HCT116 (cell line): ENCODE data around the gene B4GALNT3. TPM values are rescaled to one million over a fixed set of nuclear protein-coding genes. Genes with fewer than 3 reads are reported as not detected.

Experiments
- ATAC-seq: fragments of 200-7000 bp; cut with Tn5 transposase; 2 replicates; pipeline ENCODE4 v1.9.1; 2020; ENCODE audit warnings: mild to moderate bottlenecking, moderate library complexity
- BruUV-seq: library from RNA; stranded (reverse); fragments of 400-500 nt; replicated peaks from 2 replicates; lab custom pipeline; 2021; lab: Mats Ljungman, UMichigan
- CTCF ChIA-PET: fragments of 300-600 bp; sonication (Branson Sonifier 250); formaldehyde crosslinking; loops from one replicate; lab custom pipeline; 2021; ENCODE audit warnings: antibody characterized with exemption; lab: Charles Lee
- POLR2A ChIA-PET: fragments of 300-600, 350-600 bp; sonication (Branson Sonifier 250); formaldehyde crosslinking; loops from one replicate; lab custom pipeline; 2021; ENCODE audit warnings: antibody characterized with exemption; lab: Charles Lee
- RAD21 ChIA-PET, 2 experiments: fragments of 300-600 bp; sonication (Branson Sonifier 250); formaldehyde crosslinking; loops; one replicate each; lab custom pipeline; 2023; ENCODE audit warnings: low total read pairs in 2 of 2; ENCODE audit not compliant: uncharacterized antibody in 2 of 2, unreplicated experiment in 2 of 2, low non-redundant PET in 1 of 2; lab: Charles Lee
- DNase-seq: peaks from one replicate; pipeline ENCODE4 v3.0.0-alpha.2; 2010; ENCODE audit warnings: low read depth, low spot score
- H2AFZ ChIP-seq: fragments of 200-600 bp; shearing (Covaris generic), sonication (generic); 2 replicates; pipeline ENCODE4 v1.6.1; 2017; ENCODE audit warnings: low read depth, mixed run types, mixed read lengths, antibody characterized with exemption, low read length; ENCODE audit not compliant: poor library complexity, severe bottlenecking
- H3K27ac ChIP-seq: 2 replicates; pipeline ENCODE4 v1.5.1; 2012; ENCODE audit warnings: low read depth, low read length
- H3K27me3 ChIP-seq: fragments of 200-600 bp; sonication (generic); 2 replicates; pipeline ENCODE4 v1.6.1; 2016; ENCODE audit warnings: mixed run types, low read length, mixed read lengths; ENCODE audit not compliant: insufficient read depth
- H3K36me3 ChIP-seq, 2 experiments: fragments of 200-500 bp in 1 of 2; fragments of 200-600 bp in 1 of 2; sonication (Bioruptor generic) in 1 of 2; sonication (generic) in 1 of 2; 2 replicates each; pipeline versions ENCODE4 v1.5.1 to v1.6.1; 2014 to 2016; ENCODE audit warnings: low read length in 2 of 2, inconsistent platforms in 1 of 2, mixed read lengths in 1 of 2, mixed run types in 1 of 2; ENCODE audit not compliant: insufficient read depth in 2 of 2, control insufficient read depth in 1 of 2
- H3K4me1 ChIP-seq, 2 experiments: fragments of 200-600 bp in 1 of 2; sonication (generic) in 1 of 2; 2 replicates each; pipeline versions ENCODE4 v1.5.1 to v1.6.1; 2012 to 2017; ENCODE audit warnings: low read length in 2 of 2, inconsistent platforms in 1 of 2, mild to moderate bottlenecking in 1 of 2, mixed read lengths in 1 of 2, mixed run types in 1 of 2, moderate library complexity in 1 of 2; ENCODE audit not compliant: insufficient read depth in 2 of 2, control insufficient read depth in 1 of 2
- H3K4me2 ChIP-seq: fragments of 200-600 bp; sonication (generic); 2 replicates; pipeline ENCODE4 v1.6.1; 2017; ENCODE audit warnings: mixed run types, low read length, mixed read lengths
- H3K4me3 ChIP-seq, 2 experiments: fragments of 200-600 bp in 1 of 2; sonication (generic) in 1 of 2; replicated peaks in 1 of 2; 2 replicates each; pipeline ENCODE4 v1.5.1; 2011 to 2016; ENCODE audit warnings: low read length in 2 of 2, control low read depth in 1 of 2, low read depth in 1 of 2, mild to moderate bottlenecking in 1 of 2, mixed read lengths in 1 of 2, mixed run types in 1 of 2
- H3K79me2 ChIP-seq: fragments of 200-600 bp; sonication (generic); 2 replicates; pipeline ENCODE4 v1.6.1; 2017; ENCODE audit warnings: mild to moderate bottlenecking, mixed run types, low read length, moderate library complexity, mixed read lengths; ENCODE audit not compliant: insufficient read depth
- H3K9ac ChIP-seq: fragments of 200-600 bp; sonication (generic); 2 replicates; pipeline ENCODE4 v1.6.1; 2016; ENCODE audit warnings: low read length, mixed read lengths
- H3K9me2 ChIP-seq: fragments of 200-600 bp; sonication (generic), shearing (Covaris generic); 2 replicates; pipeline ENCODE4 v1.6.1; 2017; ENCODE audit warnings: mixed run types, mild to moderate bottlenecking, moderate library complexity; ENCODE audit not compliant: insufficient read depth
- H3K9me3 ChIP-seq, 2 experiments: fragments of 200-500 bp in 1 of 2; fragments of 200-600 bp in 1 of 2; sonication (Bioruptor generic) in 1 of 2; sonication (generic) in 1 of 2; 2 replicates each; pipeline ENCODE4 v1.6.1; 2014 to 2017; ENCODE audit warnings: low read length in 2 of 2, mixed read lengths in 2 of 2, inconsistent platforms in 1 of 2, low read depth in 1 of 2, mild to moderate bottlenecking in 1 of 2, mixed run types in 1 of 2, moderate library complexity in 1 of 2; ENCODE audit not compliant: control insufficient read depth in 1 of 2, insufficient read depth in 1 of 2
- H4K20me1 ChIP-seq: fragments of 200-600 bp; sonication (generic), shearing (Covaris generic); 2 replicates; pipeline ENCODE4 v1.6.1; 2017; ENCODE audit warnings: mixed run types, mild to moderate bottlenecking, moderate library complexity; ENCODE audit not compliant: insufficient read depth
- ELF1 ChIP-seq: IDR thresholded peaks from 2 replicates; pipeline ENCODE4 v1.6.1; 2012; ENCODE audit warnings: low read depth, borderline replicate concordance
- EZH2 ChIP-seq: fragments of 200-600 bp; sonication (generic); IDR thresholded peaks from 2 replicates; pipeline ENCODE4 v1.6.1; 2017; ENCODE audit warnings: antibody characterized with exemption, mixed run types
- EZH2phosphoT487 ChIP-seq: fragments of 200-600 bp; IDR thresholded peaks from 2 replicates; pipeline ENCODE4 v1.6.1; 2018; ENCODE audit warnings: antibody characterized with exemption, borderline replicate concordance
- FOSL1 ChIP-seq: IDR thresholded peaks from 2 replicates; pipeline ENCODE4 v1.6.1; 2012; ENCODE audit warnings: low read depth
- SIN3A ChIP-seq: IDR thresholded peaks from 2 replicates; pipeline ENCODE4 v1.6.1; 2012; ENCODE audit warnings: low read depth
- SRF ChIP-seq: IDR thresholded peaks from 2 replicates; pipeline ENCODE4 v1.6.1; 2012; ENCODE audit warnings: low read depth
- TCF7L2 ChIP-seq: IDR thresholded peaks from 2 replicates; pipeline ENCODE4 v1.7.0; 2011; ENCODE audit warnings: borderline replicate concordance, inconsistent platforms; ENCODE audit not compliant: insufficient read depth, insufficient read length; ENCODE audit errors: extremely low read depth
- intact Hi-C: fragments of 100-400 bp; cut with micrococcal nuclease; formaldehyde crosslinking; loops from 2 replicates; pipeline ENCODE4 v1.10.0; 2022
- total RNA-seq: library from RNA; stranded (reverse); gene quantifications from one replicate; pipeline ENCODE4 v1.2.1, GENCODE V29; 2021; ENCODE audit not compliant: unreplicated experiment
- TF ChIP-seq, protein P1 (sequence below): IDR thresholded peaks from 2 replicates; pipeline ENCODE4 v1.6.1; 2012
- TF ChIP-seq, protein P2 (sequence below), 3 experiments: fragments of 200-600 bp in 1 of 3; sonication (generic) in 1 of 3; IDR thresholded peaks in 2 of 3; conservative IDR thresholded peaks in 1 of 3; 2 replicates each; pipeline ENCODE4 v1.5.1; 2012 to 2017; ENCODE audit warnings: low read depth in 2 of 3, low read length in 2 of 3, antibody characterized with exemption in 1 of 3, borderline replicate concordance in 1 of 3, control low read depth in 1 of 3, mild to moderate bottlenecking in 1 of 3, mixed read lengths in 1 of 3, mixed run types in 1 of 3, moderate library complexity in 1 of 3; ENCODE audit not compliant: insufficient read depth in 1 of 3

Gene B4GALNT3
- total RNA-seq, 1 experiment from 2014 or later: 18.2 TPM

GRCh38 chr12:501722-502447, 42.1 kb downstream of the B4GALNT3 start (continued):
- TF ChIP-seq TCF7L2: no peak
- no peak for TF ChIP-seq EZH2

DNA sequence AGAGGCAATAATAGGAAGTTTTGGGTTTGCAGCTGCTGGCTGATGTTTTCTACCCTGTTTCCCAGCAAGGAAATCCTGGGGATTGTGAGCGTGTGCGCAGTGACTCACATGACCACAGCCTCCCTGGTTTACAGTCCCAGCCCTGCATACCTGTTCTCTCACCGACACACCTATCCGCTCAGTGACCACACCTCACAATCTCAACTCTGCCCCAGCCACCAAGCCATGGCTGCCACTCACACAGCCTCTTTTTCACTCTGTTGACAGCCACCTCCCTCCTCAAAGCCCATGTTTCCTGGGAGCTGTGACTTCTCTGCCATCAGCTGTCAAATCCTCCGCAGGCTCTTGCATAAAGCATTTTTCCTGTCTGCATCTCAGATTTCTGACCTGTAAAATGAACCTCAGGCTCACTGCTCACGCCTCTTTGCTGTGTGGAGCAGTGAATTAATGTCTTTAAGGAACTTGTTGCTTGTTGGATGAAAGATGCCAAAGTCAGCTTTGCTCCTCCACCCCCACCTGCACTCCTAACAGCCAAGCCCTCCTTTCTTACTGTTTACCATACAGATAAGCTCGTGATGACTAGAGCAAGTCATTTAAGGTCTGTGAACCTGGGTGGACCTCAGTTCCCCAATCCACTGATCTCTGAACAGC, 43.5 kb downstream of the B4GALNT3 start:
- Histone ChIP-seq H4K20me1 (no peaks in the 10 kb centered on the region), H3K27me3 (no peaks in the 10 kb centered on the region), H3K4me1 (peaks cover 11 to 20% of the 10 kb centered on the region in 2 experiments), H3K79me2 (no peaks in the 10 kb centered on the region), H2AFZ (no peak overlapping the region), H3K4me2 (peak overlapping the region; percentile 62), H3K4me3 (peak overlapping the region in 1 of 2 experiments; percentile 21; a peak in 1 of 4 replicates), H3K9me3 (no peaks in the 10 kb centered on the region), H3K27ac (no peak overlapping the region), H3K9me2 (no peaks in the 10 kb centered on the region), H3K36me3 (no peaks in the 10 kb centered on the region), H3K9ac (peak overlapping the region; percentile 34)
- intact Hi-C loops: no loop called here
- peak; percentile 59 for DNase-seq
- POLR2A ChIA-PET: no interaction called here
- RAD21 ChIA-PET: no interaction called here
- TF ChIP-seq EZH2phosphoT487 (no peak), ELF1 (no peak), SRF (no peak), SIN3A (no peak), FOSL1 (peak; percentile 34; the same call in 1 of the 2 replicates)
- TF ChIP-seq, protein P1, sequence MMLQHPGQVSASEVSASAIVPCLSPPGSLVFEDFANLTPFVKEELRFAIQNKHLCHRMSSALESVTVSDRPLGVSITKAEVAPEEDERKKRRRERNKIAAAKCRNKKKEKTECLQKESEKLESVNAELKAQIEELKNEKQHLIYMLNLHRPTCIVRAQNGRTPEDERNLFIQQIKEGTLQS: no peak
- TF ChIP-seq, protein P2, sequence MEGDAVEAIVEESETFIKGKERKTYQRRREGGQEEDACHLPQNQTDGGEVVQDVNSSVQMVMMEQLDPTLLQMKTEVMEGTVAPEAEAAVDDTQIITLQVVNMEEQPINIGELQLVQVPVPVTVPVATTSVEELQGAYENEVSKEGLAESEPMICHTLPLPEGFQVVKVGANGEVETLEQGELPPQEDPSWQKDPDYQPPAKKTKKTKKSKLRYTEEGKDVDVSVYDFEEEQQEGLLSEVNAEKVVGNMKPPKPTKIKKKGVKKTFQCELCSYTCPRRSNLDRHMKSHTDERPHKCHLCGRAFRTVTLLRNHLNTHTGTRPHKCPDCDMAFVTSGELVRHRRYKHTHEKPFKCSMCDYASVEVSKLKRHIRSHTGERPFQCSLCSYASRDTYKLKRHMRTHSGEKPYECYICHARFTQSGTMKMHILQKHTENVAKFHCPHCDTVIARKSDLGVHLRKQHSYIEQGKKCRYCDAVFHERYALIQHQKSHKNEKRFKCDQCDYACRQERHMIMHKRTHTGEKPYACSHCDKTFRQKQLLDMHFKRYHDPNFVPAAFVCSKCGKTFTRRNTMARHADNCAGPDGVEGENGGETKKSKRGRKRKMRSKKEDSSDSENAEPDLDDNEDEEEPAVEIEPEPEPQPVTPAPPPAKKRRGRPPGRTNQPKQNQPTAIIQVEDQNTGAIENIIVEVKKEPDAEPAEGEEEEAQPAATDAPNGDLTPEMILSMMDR (IDR thresholded peaks at IDR 0.05 in 2 of 3, conservative IDR thresholded peaks at IDR 0.05 in 1 of 3; ENCODE audit: borderline replicate concordance in 1 of 3, insufficient read depth in 1 of 3, low read depth in 2 of 3, low read length in 2 of 3): no peak
- no TSS peak for BruUV-seq
- CTCF ChIA-PET: no interaction called here
- ATAC-seq: peak; percentile 100
